ENCODE measurements around the gene LY6G5C. TPM values are rescaled to one million over a fixed set of nuclear protein-coding genes. Genes with fewer than 3 reads are reported as not detected.

The LY6G5C gene
- total and polyA plus RNA-seq, 9 of the 15 experiments (the other 6 are each of a cell fraction or from before 2014, with no cell fraction given) = 0.10 to 0.67 (median 0.46) TPM; not detected in 4

DNA sequence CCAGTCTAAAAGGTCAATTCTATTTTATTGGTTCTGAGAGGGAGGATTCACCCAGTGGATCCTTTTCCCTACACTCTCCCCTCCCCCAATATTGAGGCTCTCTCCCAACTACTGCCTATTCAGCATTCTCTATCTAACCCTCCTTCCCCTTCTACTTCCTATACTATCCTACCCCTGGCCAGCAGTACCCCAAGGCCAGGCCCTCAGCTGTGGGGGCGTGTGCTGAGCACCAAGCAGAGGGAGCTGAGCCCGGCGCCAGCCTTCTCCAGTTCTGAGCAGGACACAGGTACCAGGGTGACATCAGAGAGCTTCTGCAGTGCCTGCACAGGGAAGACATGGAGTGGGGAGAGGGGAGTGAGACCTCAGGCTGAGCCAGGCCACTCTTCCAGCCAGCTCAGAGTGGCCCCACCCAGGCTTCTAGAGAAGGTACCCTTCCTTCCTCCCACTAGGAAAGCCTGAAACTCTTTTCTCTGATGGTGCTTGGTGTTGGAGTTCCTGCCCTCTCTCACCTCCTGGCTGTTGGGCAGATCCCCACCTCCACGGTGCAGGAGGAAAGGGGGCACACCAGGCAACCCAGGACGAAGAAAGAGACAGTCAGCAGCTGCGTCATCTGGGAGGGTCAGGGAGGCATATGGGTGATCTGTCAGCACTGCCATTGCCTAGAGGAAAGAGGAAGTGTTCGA is 46.3 kb upstream of the LY6G5C start (continued):
- TF ChIP-seq, protein P1, sequence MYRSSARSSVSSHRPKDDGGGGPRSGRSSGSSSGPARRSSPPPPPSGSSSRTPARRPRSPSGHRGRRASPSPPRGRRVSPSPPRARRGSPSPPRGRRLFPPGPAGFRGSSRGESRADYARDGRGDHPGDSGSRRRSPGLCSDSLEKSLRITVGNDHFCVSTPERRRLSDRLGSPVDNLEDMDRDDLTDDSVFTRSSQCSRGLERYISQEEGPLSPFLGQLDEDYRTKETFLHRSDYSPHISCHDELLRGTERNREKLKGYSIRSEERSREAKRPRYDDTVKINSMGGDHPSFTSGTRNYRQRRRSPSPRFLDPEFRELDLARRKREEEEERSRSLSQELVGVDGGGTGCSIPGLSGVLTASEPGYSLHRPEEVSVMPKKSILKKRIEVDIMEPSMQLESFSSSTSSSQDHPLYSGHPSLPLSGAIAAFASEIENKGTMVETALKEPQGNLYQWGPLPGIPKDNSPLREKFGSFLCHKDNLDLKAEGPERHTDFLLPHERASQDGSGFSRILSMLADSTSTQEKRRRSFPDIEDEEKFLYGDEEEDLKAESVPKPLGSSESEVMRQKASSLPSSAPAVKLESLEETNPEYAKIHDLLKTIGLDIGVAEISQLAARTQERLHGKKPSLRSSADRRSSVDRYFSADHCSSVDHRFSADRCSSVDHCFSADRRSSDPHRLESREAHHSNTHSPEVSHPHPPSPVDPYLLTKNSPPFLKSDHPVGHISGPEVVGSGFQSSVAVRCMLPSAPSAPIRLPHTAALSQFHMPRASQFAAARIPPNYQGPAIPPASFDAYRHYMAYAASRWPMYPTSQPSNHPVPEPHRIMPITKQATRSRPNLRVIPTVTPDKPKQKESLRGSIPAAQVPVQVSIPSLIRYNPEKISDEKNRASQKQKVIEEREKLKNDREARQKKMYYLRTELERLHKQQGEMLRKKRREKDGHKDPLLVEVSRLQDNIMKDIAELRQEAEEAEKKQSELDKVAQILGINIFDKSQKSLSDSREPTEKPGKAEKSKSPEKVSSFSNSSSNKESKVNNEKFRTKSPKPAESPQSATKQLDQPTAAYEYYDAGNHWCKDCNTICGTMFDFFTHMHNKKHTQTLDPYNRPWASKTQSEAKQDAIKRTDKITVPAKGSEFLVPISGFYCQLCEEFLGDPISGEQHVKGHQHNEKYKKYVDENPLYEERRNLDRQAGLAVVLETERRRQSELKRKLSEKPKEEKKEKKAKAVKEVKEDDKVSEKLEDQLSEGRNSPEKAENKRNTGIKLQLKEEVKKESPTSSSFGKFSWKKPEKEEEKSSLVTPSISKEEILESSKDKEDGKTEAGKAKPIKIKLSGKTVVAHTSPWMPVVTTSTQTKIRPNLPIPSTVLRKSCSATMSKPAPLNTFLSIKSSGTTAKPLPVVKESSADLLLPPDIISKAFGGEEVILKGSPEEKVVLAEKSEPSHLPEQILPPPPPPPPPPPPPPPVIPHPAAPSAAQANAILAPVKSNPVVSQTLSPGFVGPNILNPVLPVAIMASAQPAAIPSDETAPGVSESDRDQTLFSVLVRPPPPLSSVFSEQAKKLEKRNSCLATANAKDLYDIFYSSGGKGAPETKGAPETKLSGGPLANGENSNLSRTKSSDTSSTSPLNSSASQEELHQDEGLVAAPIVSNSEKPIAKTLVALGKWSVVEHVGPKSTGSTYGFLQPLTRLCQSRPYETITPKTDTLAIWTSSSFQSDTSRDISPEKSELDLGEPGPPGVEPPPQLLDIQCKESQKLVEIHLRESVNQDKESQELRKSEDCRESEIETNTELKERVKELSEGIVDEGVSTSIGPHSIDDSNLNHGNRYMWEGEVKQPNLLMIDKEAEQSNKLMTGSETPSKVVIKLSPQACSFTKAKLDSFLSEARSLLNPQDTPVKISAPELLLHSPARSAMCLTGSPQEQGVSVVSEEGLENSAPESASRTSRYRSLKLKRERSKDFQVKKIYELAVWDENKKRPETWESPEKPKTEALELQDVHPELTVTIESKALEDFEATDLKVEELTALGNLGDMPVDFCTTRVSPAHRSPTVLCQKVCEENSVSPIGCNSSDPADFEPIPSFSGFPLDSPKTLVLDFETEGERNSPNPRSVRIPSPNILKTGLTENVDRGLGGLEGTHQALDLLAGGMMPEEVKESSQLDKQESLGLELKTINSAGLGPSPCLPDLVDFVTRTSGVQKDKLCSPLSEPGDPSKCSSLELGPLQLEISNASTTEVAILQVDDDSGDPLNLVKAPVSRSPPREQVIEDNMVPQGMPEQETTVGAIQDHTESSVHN (IDR thresholded peaks at IDR 0.05; ENCODE audit: borderline replicate concordance in 1 of 2, low read depth in 1 of 2) = 0 out of 4 replicates have a peak, but pooled peaks of 1 of the 2 experiments have one; percentile 8
- no peak for TF ChIP-seq HEY1 (CRISPR knock-in tag; IDR thresholded peaks at IDR 0.05; ENCODE audit: borderline replicate concordance)
- TF ChIP-seq FOXK2 (conservative IDR thresholded peaks at IDR 0.05 in 1 of 2, IDR thresholded peaks at IDR 0.05 in 1 of 2; ENCODE audit: low read depth in 2 of 2) = no peak
- no peak for TF ChIP-seq TSC22D4 (tag; IDR thresholded peaks at IDR 0.05)
- no peak for TF ChIP-seq ZNF766 (CRISPR knock-in tag; conservative IDR thresholded peaks at IDR 0.05)
- no peak for TF ChIP-seq ZNF23 (CRISPR knock-in tag; IDR thresholded peaks at IDR 0.05)
- TF ChIP-seq AFF1 (IDR thresholded peaks at IDR 0.05; ENCODE audit: low read depth in 1 of 2, partially characterized antibody in 2 of 2) = no peak
- TF ChIP-seq EGR1 (conservative IDR thresholded peaks at IDR 0.05) = no peak
- no peak for TF ChIP-seq RAD51 (IDR thresholded peaks at IDR 0.05; ENCODE audit: borderline replicate concordance, low read depth)
- TF ChIP-seq, protein P2, sequence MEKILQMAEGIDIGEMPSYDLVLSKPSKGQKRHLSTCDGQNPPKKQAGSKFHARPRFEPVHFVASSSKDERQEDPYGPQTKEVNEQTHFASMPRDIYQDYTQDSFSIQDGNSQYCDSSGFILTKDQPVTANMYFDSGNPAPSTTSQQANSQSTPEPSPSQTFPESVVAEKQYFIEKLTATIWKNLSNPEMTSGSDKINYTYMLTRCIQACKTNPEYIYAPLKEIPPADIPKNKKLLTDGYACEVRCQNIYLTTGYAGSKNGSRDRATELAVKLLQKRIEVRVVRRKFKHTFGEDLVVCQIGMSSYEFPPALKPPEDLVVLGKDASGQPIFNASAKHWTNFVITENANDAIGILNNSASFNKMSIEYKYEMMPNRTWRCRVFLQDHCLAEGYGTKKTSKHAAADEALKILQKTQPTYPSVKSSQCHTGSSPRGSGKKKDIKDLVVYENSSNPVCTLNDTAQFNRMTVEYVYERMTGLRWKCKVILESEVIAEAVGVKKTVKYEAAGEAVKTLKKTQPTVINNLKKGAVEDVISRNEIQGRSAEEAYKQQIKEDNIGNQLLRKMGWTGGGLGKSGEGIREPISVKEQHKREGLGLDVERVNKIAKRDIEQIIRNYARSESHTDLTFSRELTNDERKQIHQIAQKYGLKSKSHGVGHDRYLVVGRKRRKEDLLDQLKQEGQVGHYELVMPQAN (IDR thresholded peaks at IDR 0.05; ENCODE audit: borderline replicate concordance) = no peak
- peak; percentile 30; the same call in 1 of the 2 replicates for TF ChIP-seq TAF7 (tag; IDR thresholded peaks at IDR 0.05)
- TF ChIP-seq GTF2A2 (tag; IDR thresholded peaks at IDR 0.05) = no peak
